DND-41 (cell line): Measurements from ENCODE around the gene SPPL2B.

ENCODE experiments used
- ATAC-seq: fragments of 200-7000 bp; cut with Tn5 transposase; 3 replicates; pipeline ENCODE4 v1.9.1; 2021; ENCODE audit warnings: low read depth; ENCODE audit not compliant: insufficient read depth
- DNase-seq: peaks from one replicate; pipeline ENCODE4 v3.0.0-alpha.2; 2020
- H2AFZ ChIP-seq: 2 replicates; pipeline ENCODE4 v1.6.0; 2012; ENCODE audit warnings: low read depth, low read length
- H3K27ac ChIP-seq: 2 replicates; pipeline ENCODE4 v1.5.1; 2012; ENCODE audit warnings: low read length, inconsistent platforms
- H3K27me3 ChIP-seq: fragments of 200-600 bp; sonication (generic); 2 replicates; pipeline ENCODE4 v1.6.0; 2012; ENCODE audit warnings: low read length, mild to moderate bottlenecking, inconsistent platforms; ENCODE audit not compliant: insufficient read depth, poor library complexity
- H3K36me3 ChIP-seq: 2 replicates; pipeline ENCODE4 v1.5.1; 2012; ENCODE audit warnings: low read length, inconsistent platforms; ENCODE audit not compliant: insufficient read depth
- H3K4me1 ChIP-seq: 2 replicates; pipeline ENCODE4 v1.5.1; 2012; ENCODE audit warnings: mild to moderate bottlenecking, low read length; ENCODE audit not compliant: insufficient read depth
- H3K4me2 ChIP-seq: 2 replicates; pipeline ENCODE4 v1.6.0; 2012; ENCODE audit warnings: mild to moderate bottlenecking, moderate library complexity, low read length, inconsistent platforms; ENCODE audit not compliant: insufficient read depth
- H3K4me3 ChIP-seq, 2 experiments: fragments of 200-600 bp in 1 of 2; shearing (Covaris generic) in 1 of 2; 2 replicates each; pipeline ENCODE4 v1.5.1; 2012 to 2016; ENCODE audit warnings: inconsistent platforms in 2 of 2, low read length in 2 of 2, mild to moderate bottlenecking in 2 of 2, low read depth in 1 of 2, moderate library complexity in 1 of 2
- H3K79me2 ChIP-seq: 2 replicates; pipeline ENCODE4 v1.6.0; 2012; ENCODE audit warnings: low read length, inconsistent platforms; ENCODE audit not compliant: insufficient read depth
- H3K9ac ChIP-seq: 2 replicates; pipeline ENCODE4 v1.6.0; 2012; ENCODE audit warnings: low read depth, mild to moderate bottlenecking, inconsistent platforms, low read length, moderate library complexity
- H3K9me3 ChIP-seq: 2 replicates; pipeline ENCODE4 v1.5.1; 2012; ENCODE audit warnings: low read length, moderate library complexity, mild to moderate bottlenecking, inconsistent platforms; ENCODE audit not compliant: insufficient read depth, severe bottlenecking
- H4K20me1 ChIP-seq: 2 replicates; pipeline ENCODE4 v1.6.0; 2012; ENCODE audit warnings: low read length; ENCODE audit not compliant: insufficient read depth
- EZH2 ChIP-seq: IDR thresholded peaks from 3 replicates; pipeline ENCODE4 v1.6.1; 2012; ENCODE audit warnings: borderline replicate concordance, low read depth, mild to moderate bottlenecking, moderate library complexity, low read length, inconsistent platforms; ENCODE audit not compliant: severe bottlenecking
- TF ChIP-seq, protein P1 (sequence below): IDR thresholded peaks from 2 replicates; pipeline ENCODE4 v1.5.1; 2012; ENCODE audit warnings: borderline replicate concordance, low read length, moderate library complexity, mild to moderate bottlenecking; ENCODE audit not compliant: poor library complexity, severe bottlenecking; ENCODE audit errors: extremely low read depth

The SPPL2B gene

DNA sequence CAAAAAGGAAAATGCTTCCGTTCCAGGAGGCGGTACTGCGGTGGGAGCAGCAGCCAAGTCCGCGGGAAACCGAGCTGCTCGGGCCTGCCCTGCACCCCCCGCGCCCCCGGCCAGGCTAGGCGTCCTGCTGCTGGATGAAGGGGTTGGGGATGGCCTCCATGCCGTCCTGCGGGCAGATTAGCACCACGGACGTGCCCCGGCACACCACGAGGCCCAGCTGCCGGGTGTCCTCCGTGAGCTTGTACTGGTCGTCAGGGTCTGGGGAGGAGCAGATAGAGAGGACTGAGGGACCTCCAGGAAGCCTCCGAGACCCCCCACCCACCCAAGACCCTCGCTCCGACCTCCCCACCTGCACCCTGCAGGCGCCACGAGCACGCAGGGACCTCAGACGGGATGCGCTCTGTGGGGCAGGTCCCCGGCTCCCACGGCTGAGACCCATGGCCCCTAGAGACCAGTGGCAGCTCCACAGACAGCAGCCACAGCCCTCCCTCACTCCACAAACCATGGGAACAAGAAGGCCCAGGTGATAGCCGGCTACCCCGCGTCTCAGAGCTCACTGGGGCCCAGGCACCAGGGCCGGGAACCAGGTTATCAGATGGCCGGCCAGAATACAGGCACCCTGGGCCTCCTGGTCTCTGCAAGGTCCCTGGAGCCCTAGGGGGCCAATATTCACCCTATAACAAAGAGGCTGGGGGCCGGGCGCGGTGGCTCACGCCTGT, 6.8 kb upstream of the SPPL2B start:
- ATAC-seq (no peak), DNase-seq (no peak)
- Histone ChIP-seq H4K20me1 (peaks cover 33% of the 10 kb centered on the region), H3K4me1 (peaks cover 10% of the 10 kb centered on the region), H3K4me3 (no peak overlapping the region), H3K27ac (no peak overlapping the region), H3K79me2 (peaks cover 26% of the 10 kb centered on the region), H3K36me3 (peaks cover 43% of the 10 kb centered on the region), H3K4me2 (no peak overlapping the region), H3K9me3 (no peaks in the 10 kb centered on the region), H3K9ac (no peak overlapping the region), H2AFZ (no peak overlapping the region), H3K27me3 (no peaks in the 10 kb centered on the region)
- TF ChIP-seq, protein P1, sequence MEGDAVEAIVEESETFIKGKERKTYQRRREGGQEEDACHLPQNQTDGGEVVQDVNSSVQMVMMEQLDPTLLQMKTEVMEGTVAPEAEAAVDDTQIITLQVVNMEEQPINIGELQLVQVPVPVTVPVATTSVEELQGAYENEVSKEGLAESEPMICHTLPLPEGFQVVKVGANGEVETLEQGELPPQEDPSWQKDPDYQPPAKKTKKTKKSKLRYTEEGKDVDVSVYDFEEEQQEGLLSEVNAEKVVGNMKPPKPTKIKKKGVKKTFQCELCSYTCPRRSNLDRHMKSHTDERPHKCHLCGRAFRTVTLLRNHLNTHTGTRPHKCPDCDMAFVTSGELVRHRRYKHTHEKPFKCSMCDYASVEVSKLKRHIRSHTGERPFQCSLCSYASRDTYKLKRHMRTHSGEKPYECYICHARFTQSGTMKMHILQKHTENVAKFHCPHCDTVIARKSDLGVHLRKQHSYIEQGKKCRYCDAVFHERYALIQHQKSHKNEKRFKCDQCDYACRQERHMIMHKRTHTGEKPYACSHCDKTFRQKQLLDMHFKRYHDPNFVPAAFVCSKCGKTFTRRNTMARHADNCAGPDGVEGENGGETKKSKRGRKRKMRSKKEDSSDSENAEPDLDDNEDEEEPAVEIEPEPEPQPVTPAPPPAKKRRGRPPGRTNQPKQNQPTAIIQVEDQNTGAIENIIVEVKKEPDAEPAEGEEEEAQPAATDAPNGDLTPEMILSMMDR = no peak
- TF ChIP-seq EZH2 = no peak

DNA sequence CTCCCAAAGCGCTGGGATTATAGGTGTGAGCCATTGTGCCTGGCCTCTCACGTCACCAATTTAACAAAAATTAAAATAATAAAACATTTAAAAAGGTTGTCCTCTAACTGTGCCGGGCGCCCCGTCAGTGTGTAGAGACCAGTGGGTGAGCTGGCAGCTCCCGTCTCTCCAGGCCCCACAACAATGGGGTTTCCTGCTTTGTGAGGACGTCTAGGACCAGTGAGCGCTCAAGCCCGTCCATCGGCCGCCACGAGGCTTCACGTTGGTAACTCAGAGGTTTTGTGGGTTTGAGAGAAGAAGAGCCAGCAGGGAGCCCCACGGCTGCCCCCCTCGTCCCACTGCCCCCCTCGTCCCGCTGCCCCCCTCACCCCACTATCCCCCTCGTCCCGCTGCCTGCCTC, 4.8 kb upstream of the SPPL2B start:
- H3K4me1 ChIP-seq = peaks cover 21% of the 10 kb centered on the region
- H3K27ac ChIP-seq = no peak overlapping the region
- no peaks in the 10 kb centered on the region for H3K27me3 ChIP-seq
- H3K4me2 ChIP-seq = no peak overlapping the region
- no peak overlapping the region for H3K4me3 ChIP-seq
- H3K36me3 ChIP-seq = peaks cover 48% of the 10 kb centered on the region
- ATAC-seq (no peak), DNase-seq (no peak)
- no peak overlapping the region for H3K9ac ChIP-seq
- peaks cover 45% of the 10 kb centered on the region for H3K79me2 ChIP-seq
- peaks cover 36% of the 10 kb centered on the region for H4K20me1 ChIP-seq
- no peak overlapping the region for H2AFZ ChIP-seq
- TF ChIP-seq, protein P1 = no peak
- TF ChIP-seq EZH2 = no peak
- H3K9me3 ChIP-seq = no peaks in the 10 kb centered on the region

DNA sequence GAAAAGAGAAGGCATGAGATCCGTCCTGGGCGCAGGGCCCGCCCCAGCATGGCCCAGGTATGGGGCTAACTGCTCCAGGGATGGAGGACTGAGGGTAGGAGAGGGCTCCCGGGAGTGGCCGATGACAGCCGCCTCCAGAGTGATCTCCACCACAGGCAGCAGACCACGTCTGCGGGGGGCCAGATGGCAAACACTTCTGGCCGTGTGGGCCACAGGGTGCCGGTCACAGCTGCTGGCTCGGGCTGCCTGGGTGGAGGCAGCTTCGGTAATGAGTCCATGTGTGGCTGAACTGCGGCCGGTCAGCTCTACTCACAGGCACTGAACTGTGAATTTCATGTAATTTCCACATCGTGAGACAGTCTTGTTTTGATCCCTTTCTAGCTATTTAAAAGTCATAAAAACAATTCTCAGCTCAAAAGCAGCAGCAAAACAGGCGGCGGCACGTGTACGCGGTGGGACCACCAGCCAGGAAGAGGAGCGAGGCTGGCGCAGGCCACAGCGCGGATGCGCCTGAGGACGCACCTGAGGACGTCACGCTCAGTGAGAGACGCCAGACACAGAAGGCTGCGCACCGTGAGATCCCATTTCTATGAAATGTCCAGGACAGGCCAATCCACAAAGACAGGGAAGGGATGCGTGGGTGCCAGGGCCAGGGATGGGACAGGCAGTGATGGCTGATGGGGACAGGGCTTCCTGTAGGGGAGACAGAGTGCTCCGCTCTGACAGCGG, 4.1 kb upstream of the SPPL2B start:
- H3K79me2 ChIP-seq = peaks cover 52% of the 10 kb centered on the region
- peaks cover 36% of the 10 kb centered on the region for H4K20me1 ChIP-seq
- H3K27me3 ChIP-seq = no peaks in the 10 kb centered on the region
- no peaks in the 10 kb centered on the region for H3K9me3 ChIP-seq
- H3K4me1 ChIP-seq = peaks cover 26% of the 10 kb centered on the region
- no peak for ATAC-seq
- H2AFZ ChIP-seq = no peak overlapping the region
- no peak for DNase-seq
- no peak for TF ChIP-seq EZH2
- H3K36me3 ChIP-seq = peaks cover 54% of the 10 kb centered on the region
- no peak overlapping the region for H3K4me2 ChIP-seq
- no peak overlapping the region for H3K9ac ChIP-seq
- H3K4me3 ChIP-seq = no peak overlapping the region
- H3K27ac ChIP-seq = no peak overlapping the region
